HG03039 (cell line): ENCODE measurements around the gene STXBP4.
A peak's percentile ranks its signal among the peaks of the same experiment; 100 is the strongest.
"Not testable (repeated sequence)": the region's sequence is repeated elsewhere in the genome, so short reads cannot be mapped to it uniquely, and the experiment has no call there.

Source experiments
- ATAC-seq: cut with Tn5 transposase; IDR thresholded peaks from one replicate; pipeline ENCODE4 v1.9.1; 2021; ENCODE audit warnings: mild to moderate bottlenecking, moderate library complexity; ENCODE audit not compliant: unreplicated experiment

STXBP4 gene

DNA sequence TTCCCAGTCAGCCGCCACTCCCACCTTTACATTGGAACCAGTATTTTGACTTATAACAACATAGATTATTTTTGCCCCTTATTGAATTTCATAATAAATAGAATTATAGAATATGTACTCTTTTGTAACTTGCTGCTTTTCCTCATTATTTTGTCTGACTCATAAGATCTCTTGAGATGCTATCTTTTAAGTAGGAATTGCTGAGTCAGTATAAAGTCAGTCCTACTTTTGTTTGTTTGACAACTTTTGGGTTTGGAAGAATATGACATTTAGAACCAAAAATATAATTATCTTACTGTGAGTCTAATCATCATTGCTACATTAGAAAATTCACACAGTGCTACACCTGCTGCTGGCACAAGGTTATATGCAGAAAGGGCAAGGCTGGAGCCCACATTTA, 69.7 kb downstream of the STXBP4 start:
- no peak for ATAC-seq

GRCh38 chr17:55040611-55041010, 72.0 kb downstream of the STXBP4 start:
- no peak for ATAC-seq

GRCh38 chr17:55053855-55054254, 85.3 kb downstream of the STXBP4 start:
- no peak for ATAC-seq

- ATAC-seq = no peak
Measured at GRCh38 chr17:55054429-55054828, 85.9 kb downstream of the STXBP4 start.

DNA sequence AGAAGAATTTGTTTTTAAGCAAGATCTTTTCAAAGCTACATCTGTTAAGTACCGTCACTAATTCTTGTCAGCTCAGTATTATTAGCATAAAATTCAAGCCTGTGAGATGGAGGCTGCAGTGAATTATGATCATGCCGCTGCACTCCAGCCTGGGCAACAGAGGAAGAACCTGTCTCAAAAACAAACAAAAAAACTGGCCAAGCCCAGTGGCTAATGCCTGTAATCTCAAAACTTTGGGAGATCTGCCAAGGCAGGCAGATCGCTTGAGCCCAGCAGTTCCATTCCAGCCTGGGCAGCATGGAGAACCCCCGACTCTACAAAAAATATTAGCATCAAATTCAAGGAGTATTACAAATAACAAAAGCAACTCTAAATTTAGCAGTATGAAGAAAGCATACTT, 88.0 kb downstream of the STXBP4 start:
- ATAC-seq = no peak

GRCh38 chr17:55057184-55057583, 88.6 kb downstream of the STXBP4 start:
- no peak for ATAC-seq

DNA sequence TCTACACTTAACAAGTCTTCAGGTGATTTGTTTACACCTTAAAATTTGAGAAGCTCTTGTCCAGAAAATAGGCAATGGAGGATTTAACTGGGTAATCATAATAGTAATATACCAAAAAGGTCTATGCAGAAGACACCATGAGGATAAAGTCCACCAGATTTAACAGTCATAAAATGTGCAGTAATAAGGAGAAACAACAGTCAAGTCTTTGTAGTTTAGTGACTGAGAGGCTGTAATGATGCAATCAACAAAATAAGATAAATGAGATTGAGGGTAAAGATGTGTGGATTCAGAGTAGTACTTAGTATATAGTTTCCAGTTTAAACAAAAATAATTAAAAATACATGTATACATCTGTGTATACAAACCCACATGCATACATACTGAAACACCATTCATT, 91.2 kb downstream of the STXBP4 start:
- ATAC-seq = no peak

DNA sequence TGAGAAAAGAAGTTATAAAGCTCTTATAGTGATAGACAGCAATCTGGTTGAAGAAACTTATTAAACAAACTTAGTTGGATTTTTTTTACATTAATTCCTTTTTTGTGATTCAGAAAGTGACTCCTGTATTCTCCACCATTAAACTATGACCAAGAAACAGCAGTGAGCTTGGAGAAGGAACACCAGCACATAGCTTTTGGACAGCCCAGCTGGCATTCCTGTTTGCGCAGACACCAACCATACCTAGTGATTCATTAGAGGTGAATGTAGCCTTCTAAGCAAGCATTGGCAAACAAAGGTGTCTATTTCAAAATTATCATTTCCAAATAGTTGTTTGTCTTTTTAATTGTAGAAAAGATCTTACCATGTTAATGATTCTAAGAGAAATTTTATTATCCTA, 94.4 kb downstream of the STXBP4 start:
- no peak for ATAC-seq

DNA sequence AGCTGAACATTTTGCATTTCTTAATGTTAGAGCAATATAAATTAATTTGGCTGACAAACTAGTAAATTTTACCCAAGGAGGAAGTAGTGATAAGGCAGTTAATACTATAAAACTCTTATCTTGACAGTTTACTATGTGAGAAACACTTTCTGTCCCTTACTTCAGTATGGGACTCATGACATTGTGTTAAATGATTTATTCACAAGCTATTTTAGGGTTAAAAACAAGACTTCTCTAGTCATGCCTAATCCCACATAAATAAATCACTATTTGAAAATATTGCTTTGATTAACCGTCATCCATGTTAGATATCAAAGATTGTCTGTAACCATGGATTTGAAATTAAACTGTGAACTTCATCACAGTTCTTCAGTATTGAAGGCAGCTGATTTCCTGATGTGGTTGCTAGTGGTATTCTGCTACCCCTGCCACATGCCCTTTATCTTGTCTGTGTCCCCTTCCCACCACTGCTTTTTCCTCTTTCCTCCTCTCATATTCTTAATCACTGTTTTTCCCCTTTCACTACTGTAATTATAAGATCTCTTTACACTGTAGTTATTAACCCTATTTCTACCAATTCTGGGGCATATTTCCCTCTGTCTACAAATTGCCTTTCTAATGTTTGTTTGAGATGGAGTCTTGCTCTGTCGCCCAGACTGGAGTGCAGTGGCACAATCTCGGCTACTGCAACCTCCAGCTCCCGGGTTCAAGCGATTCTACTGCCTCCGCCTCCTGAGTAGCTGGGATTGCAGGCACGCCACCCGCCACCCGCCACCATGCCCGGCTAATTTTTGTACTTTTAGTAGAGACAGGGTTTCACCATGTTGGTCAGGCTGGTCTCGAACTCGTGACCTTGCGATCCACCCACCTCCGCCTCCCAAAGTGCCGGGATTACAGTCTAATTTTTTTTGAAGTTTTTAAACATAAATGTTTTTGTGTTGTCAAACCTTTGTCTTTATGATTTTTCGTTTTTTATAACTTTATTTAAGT, 95.6 kb downstream of the STXBP4 start:
- ATAC-seq = no peak

DNA sequence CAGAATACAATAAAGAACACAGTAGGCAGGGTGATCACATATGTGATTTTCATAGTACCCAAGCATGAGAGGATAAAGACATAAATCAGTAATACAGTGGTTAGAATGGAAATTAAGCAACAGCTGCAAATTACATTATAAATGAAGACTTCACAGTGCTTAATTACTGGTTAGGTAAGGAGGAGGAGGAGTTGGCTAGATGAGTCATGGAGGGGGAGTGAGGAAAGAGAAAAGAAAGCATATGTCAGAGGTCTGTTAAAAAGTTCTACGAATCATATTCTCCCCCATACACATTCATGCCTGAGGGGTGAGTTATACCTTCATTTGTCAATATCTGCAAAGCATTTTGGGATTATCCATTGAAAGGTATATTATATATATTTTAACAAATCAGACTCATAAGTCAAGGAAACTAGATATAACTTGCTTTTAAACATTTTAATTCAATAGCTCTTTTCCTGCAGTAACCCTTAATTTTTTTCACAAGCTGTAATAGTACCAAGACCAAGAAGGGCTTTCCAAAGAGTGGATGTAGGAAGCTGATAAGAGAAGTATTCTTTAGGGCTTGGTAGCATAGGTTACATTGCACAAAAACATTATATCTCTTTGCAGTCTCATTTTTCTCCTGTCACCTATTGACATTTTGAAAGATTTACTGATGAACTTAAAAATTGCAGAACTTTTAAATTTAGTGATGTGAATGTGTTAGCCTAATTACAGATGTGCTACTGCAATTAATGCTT, 99.3 kb downstream of the STXBP4 start:
- no peak for ATAC-seq

GRCh38 chr17:55068862-55069811, 100.6 kb downstream of the STXBP4 start:
- no peak for ATAC-seq

- no peak for ATAC-seq
Measured at GRCh38 chr17:55069983-55070529, 101.5 kb downstream of the STXBP4 start.

GRCh38 chr17:55072898-55073297, 104.3 kb downstream of the STXBP4 start:
- no peak for ATAC-seq

DNA sequence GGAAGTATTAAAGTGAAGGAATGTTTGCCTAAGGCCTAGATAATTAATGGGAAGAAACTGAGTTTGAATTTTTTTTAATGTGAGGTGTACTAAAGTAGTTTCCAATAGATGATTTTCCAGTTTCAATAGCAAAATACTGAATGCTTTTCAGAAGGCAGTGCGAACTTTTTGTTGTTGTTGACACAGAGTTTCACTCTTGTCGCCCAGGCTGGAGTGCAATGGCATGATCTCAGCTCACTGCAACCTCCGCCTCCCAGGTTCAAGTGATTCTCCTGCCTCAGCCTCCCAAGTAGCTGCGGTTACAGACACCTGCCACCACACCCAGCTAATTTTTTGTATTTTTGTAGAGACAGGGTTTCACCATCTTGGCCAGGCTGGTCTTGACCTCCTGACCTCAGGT, 104.9 kb downstream of the STXBP4 start:
- ATAC-seq = not testable (repeated sequence)

- no peak for ATAC-seq
Measured at GRCh38 chr17:55081559-55081958, 113.0 kb downstream of the STXBP4 start.

GRCh38 chr17:55086635-55087058, 118.1 kb downstream of the STXBP4 start:
- no peak for ATAC-seq

DNA sequence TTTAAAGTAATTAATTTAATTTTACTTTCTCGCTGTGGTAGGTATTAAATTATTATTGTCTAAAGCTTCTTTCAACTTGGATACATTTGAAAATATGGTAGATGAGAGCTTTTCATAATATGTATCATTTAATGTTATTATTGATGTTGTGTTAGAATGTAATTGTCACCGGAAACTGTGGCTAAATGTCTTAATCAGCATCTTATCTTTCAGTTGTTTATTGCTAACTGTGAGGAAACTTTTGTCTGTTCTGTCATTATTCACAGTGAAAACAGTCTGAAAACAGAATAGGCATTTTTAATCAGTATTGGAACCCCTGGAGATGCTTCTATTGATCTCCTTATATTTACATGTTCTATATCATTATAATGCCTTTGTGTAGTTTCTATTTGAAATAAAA, 120.7 kb downstream of the STXBP4 start:
- ATAC-seq = no peak

DNA sequence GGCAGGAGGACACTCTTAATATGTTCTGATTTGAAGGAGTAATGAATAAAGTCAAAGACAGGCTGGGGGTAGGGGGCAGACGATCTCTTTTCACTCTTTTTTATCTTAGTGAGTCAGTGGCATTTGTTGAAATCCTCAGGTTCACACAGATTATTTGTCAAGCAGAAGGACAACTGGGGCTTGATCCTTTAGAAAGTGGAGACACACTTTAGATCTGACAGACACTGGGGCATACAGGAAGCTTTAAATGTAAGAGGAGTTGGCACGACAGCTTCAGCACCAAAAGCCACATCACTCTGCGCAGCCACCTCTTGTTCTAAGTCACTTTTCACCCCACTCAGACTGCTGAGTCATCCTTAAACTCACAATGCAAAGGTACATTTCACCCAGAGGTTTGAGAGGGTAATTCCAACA, 121.5 kb downstream of the STXBP4 start:
- ATAC-seq = peak; percentile 96

DNA sequence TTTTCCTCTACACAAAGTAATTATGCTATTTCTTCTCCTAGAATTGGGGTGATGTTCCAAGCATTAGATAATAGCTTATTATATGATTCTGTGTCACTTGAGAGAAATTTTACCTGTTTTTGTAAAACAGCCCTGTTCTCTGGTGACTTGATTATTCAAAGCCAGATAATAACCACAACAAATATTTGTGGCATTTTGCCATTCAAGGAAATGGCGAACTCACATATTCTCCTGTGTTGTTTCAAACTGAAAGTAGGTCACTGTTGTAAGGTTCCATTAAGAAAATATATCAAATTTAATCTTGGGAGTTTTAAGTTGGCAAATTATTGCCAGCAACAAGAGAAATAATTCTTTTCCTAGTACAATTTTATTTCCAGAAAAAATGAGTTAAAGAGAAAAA, 124.8 kb downstream of the STXBP4 start:
- ATAC-seq = no peak

GRCh38 chr17:55098765-55099164, 130.2 kb downstream of the STXBP4 start:
- ATAC-seq = no peak
